SK-N-MC (cell line): ENCODE data around the gene TRIM50.
"Not testable (repeated sequence)": the region's sequence is repeated elsewhere in the genome, so short reads cannot be mapped to it uniquely, and the experiment has no call there.

ENCODE experiments used
- EZH2 ChIP-seq: fragments of 200-600 bp; sonication (generic); IDR thresholded peaks from one replicate; pipeline ENCODE4 v1.6.1; 2017; ENCODE audit warnings: antibody characterized with exemption
- FOXP2 ChIP-seq: optimal IDR thresholded peaks from 2 replicates; pipeline ENCODE3; 2011; ENCODE audit warnings: mild to moderate bottlenecking, moderate library complexity; ENCODE audit not compliant: insufficient read depth; ENCODE audit errors: extremely low read length, control extremely low read depth
- POLR2AphosphoS5 ChIP-seq: IDR thresholded peaks from 2 replicates; pipeline ENCODE4 v1.6.1; 2012; ENCODE audit warnings: mild to moderate bottlenecking, low read depth, low read length, borderline replicate concordance

DNA sequence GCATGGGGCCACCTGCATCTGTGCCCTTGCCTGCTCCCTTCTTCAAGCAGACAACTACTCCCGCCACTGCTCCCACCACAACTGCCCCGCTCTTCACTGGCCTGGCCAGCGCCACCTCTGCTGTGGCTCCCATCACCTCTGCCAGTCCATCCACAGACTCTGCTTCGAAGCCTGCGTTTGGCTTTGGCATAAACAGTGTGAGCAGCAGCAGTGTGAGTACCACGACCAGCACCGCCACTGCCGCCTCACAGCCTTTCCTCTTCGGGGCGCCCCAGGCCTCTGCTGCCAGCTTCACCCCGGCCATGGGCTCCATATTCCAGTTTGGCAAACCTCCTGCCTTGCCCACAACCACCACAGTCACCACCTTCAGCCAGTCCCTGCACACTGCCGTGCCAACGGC is 30.6 kb downstream of the TRIM50 start:
- TF ChIP-seq EZH2, FOXP2, POLR2AphosphoS5: not testable (repeated sequence)
